ENCODE results near the gene AATK. TPM values are rescaled to one million over a fixed set of nuclear protein-coding genes. Genes with fewer than 3 reads are reported as not detected.

AATK gene
- total and polyA plus RNA-seq, 2 of the 13 experiments (the other 11 are each of a cell fraction or from before 2014, with no cell fraction given), result 2.9 to 8.4 TPM

DNA sequence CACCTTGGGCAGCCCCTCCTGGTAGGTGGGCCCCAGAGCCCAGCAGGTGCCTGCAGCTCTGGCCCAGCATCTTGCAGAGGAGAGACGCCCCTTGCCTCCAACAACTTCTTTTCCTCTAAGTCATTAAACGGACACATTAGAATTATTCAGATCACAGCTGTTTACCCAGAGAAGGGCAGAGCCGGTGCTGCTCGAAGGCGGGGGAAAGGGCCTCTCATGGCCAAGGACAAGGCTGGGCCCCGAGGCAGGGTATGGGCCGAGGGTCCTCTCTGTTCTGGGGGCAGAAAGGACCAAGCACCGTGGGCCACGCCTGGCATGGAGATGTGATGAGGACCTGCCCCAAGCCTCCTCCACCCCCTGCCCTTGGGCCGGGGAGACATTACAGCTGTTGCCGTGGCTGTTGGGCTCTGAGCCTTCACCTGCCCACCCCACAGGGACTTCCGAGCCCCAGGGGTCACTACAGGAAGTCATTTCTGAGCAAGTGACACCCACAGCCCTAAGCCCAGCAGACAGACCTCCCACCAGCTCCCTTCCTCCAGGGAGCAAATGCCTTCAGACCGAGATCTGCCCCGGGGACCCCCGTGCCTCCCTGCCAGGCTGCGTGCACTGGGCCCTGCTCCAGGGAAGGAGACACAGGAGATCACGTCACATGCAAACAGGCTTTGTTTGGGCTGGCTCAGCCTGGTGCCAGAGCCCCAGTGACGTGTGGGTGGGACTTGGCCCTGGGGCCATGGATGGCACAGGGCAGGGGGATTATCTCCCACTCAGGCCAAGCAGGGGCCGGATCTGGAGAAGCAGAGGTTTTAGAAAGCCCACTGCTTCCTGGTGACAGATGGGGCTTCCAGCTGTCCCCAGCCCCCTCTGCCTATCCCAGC is 1.4 kb downstream of the AATK start (continued):
- TF ChIP-seq IRX3 (CRISPR knock-in tag; IDR thresholded peaks at IDR 0.05; ENCODE audit: borderline replicate concordance, low read depth) (no peak), ZNF292 (CRISPR knock-in tag; IDR thresholded peaks at IDR 0.05; ENCODE audit: borderline replicate concordance, low read depth) (no peak), BORCS8-MEF2B (CRISPR knock-in tag; IDR thresholded peaks at IDR 0.05) (no peak), SMAD3 (CRISPR knock-in tag; IDR thresholded peaks at IDR 0.05) (no peak), ZNF468 (CRISPR knock-in tag; IDR thresholded peaks at IDR 0.05) (no peak), PITX1 (CRISPR knock-in tag; IDR thresholded peaks at IDR 0.05) (no peak; the same call in 1 of the 2 replicates), ZFAT (CRISPR knock-in tag; conservative IDR thresholded peaks at IDR 0.05) (no peak), NAIF1 (CRISPR knock-in tag; IDR thresholded peaks at IDR 0.05; ENCODE audit: borderline replicate concordance) (no peak), ZNF619 (CRISPR knock-in tag; IDR thresholded peaks at IDR 0.05) (no peak), SOX6 (IDR thresholded peaks at IDR 0.05) (no peak), SOX6 (CRISPR knock-in tag; IDR thresholded peaks at IDR 0.05) (no peak), RORA (CRISPR knock-in tag; IDR thresholded peaks at IDR 0.05) (no peak), MIER2 (CRISPR knock-in tag; IDR thresholded peaks at IDR 0.05) (no peak), NFE2 (CRISPR knock-in tag; IDR thresholded peaks at IDR 0.05) (no peak), ZNF326 (CRISPR knock-in tag; IDR thresholded peaks at IDR 0.05; ENCODE audit: borderline replicate concordance) (no peak), ZNF12 (CRISPR knock-in tag; IDR thresholded peaks at IDR 0.05) (peak; percentile 45; the same call in 1 of the 2 replicates), MED1 (CRISPR knock-in tag; IDR thresholded peaks at IDR 0.05) (no peak), ZNF530 (CRISPR knock-in tag; IDR thresholded peaks at IDR 0.05; ENCODE audit: low read depth) (no peak), TP53 (CRISPR knock-in tag; conservative IDR thresholded peaks at IDR 0.05) (no peak)
- TF ChIP-seq, protein P1, sequence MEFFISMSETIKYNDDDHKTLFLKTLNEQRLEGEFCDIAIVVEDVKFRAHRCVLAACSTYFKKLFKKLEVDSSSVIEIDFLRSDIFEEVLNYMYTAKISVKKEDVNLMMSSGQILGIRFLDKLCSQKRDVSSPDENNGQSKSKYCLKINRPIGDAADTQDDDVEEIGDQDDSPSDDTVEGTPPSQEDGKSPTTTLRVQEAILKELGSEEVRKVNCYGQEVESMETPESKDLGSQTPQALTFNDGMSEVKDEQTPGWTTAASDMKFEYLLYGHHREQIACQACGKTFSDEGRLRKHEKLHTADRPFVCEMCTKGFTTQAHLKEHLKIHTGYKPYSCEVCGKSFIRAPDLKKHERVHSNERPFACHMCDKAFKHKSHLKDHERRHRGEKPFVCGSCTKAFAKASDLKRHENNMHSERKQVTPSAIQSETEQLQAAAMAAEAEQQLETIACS (CRISPR knock-in tag; IDR thresholded peaks at IDR 0.05), result no peak
- TF ChIP-seq, protein P2, sequence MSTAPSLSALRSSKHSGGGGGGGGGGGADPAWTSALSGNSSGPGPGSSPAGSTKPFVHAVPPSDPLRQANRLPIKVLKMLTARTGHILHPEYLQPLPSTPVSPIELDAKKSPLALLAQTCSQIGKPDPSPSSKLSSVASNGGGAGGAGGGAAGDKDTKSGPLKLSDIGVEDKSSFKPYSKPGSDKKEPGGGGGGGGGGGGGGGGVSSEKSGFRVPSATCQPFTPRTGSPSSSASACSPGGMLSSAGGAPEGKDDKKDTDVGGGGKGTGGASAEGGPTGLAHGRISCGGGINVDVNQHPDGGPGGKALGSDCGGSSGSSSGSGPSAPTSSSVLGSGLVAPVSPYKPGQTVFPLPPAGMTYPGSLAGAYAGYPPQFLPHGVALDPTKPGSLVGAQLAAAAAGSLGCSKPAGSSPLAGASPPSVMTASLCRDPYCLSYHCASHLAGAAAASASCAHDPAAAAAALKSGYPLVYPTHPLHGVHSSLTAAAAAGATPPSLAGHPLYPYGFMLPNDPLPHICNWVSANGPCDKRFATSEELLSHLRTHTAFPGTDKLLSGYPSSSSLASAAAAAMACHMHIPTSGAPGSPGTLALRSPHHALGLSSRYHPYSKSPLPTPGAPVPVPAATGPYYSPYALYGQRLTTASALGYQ (CRISPR knock-in tag; IDR thresholded peaks at IDR 0.05), result no peak
- TF ChIP-seq, protein P3, sequence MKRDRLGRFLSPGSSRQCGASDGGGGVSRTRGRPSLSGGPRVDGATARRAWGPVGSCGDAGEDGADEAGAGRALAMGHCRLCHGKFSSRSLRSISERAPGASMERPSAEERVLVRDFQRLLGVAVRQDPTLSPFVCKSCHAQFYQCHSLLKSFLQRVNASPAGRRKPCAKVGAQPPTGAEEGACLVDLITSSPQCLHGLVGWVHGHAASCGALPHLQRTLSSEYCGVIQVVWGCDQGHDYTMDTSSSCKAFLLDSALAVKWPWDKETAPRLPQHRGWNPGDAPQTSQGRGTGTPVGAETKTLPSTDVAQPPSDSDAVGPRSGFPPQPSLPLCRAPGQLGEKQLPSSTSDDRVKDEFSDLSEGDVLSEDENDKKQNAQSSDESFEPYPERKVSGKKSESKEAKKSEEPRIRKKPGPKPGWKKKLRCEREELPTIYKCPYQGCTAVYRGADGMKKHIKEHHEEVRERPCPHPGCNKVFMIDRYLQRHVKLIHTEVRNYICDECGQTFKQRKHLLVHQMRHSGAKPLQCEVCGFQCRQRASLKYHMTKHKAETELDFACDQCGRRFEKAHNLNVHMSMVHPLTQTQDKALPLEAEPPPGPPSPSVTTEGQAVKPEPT (CRISPR knock-in tag; IDR thresholded peaks at IDR 0.05; ENCODE audit: low read depth), result peak; percentile 29; the same call in 1 of the 2 replicates
- TF ChIP-seq, protein P4, sequence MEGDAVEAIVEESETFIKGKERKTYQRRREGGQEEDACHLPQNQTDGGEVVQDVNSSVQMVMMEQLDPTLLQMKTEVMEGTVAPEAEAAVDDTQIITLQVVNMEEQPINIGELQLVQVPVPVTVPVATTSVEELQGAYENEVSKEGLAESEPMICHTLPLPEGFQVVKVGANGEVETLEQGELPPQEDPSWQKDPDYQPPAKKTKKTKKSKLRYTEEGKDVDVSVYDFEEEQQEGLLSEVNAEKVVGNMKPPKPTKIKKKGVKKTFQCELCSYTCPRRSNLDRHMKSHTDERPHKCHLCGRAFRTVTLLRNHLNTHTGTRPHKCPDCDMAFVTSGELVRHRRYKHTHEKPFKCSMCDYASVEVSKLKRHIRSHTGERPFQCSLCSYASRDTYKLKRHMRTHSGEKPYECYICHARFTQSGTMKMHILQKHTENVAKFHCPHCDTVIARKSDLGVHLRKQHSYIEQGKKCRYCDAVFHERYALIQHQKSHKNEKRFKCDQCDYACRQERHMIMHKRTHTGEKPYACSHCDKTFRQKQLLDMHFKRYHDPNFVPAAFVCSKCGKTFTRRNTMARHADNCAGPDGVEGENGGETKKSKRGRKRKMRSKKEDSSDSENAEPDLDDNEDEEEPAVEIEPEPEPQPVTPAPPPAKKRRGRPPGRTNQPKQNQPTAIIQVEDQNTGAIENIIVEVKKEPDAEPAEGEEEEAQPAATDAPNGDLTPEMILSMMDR (CRISPR knock-in tag; IDR thresholded peaks at IDR 0.05), result no peak

Data from HepG2 (cell line).